WTC11 (cell line): Measurements from ENCODE around the gene DTNB. TPM values are rescaled to one million over a fixed set of nuclear protein-coding genes. Genes with fewer than 3 reads are reported as not detected.

Source experiments
- ATAC-seq: fragments of 200-7000 bp; cut with Tn5 transposase; 2 replicates; pipeline ENCODE4 v1.10.0; 2021; ENCODE audit warnings: mild to moderate bottlenecking, moderate library complexity
- CTCF ChIA-PET: fragments of 300-600 bp; sonication (Branson Sonifier 250); formaldehyde crosslinking; loops from one replicate; lab custom pipeline; 2021; ENCODE audit warnings: antibody characterized with exemption; lab: Charles Lee
- POLR2A ChIA-PET: fragments of 350-600 bp; sonication (Branson Sonifier 250); formaldehyde crosslinking; loops from one replicate; lab custom pipeline; 2021; ENCODE audit warnings: antibody characterized with exemption; lab: Charles Lee
- DNase-seq: peaks from one replicate; pipeline ENCODE4 v3.0.0; 2021; ENCODE audit warnings: low spot score
- H3K27ac Mint-ChIP-seq: 2 replicates; pipeline ENCODE4 v1.8.0; 2021; ENCODE audit warnings: mixed read lengths
- H3K27me3 Mint-ChIP-seq: 2 replicates; pipeline ENCODE4 v1.8.0; 2021; ENCODE audit warnings: low read depth, mild to moderate bottlenecking, moderate library complexity, mixed read lengths
- H3K36me3 Mint-ChIP-seq: 2 replicates; pipeline ENCODE4 v1.8.0; 2021; ENCODE audit warnings: mixed read lengths
- H3K4me1 Mint-ChIP-seq: 2 replicates; pipeline ENCODE4 v1.8.0; 2022; ENCODE audit warnings: mixed read lengths
- H3K4me3 Mint-ChIP-seq: 2 replicates; pipeline ENCODE4 v1.8.0; 2021; ENCODE audit warnings: mild to moderate bottlenecking, moderate library complexity, mixed read lengths
- H3K9me3 Mint-ChIP-seq: 2 replicates; pipeline ENCODE4 v1.8.0; 2021; ENCODE audit warnings: mixed read lengths
- ATF3 ChIP-seq: sonication (generic); formaldehyde crosslinking; conservative IDR thresholded peaks from 2 replicates; pipeline ENCODE4 v1.8.1; 2022; ENCODE audit warnings: mild to moderate bottlenecking, missing genetic modification reagents
- E2F1 ChIP-seq: sonication (generic); formaldehyde crosslinking; IDR thresholded peaks from 2 replicates; pipeline ENCODE4 v1.8.0; 2022; ENCODE audit warnings: mild to moderate bottlenecking, missing genetic modification reagents
- HMGXB4 ChIP-seq: sonication (generic); formaldehyde crosslinking; IDR thresholded peaks from 2 replicates; pipeline ENCODE4 v1.8.1; 2023; ENCODE audit warnings: mild to moderate bottlenecking, moderate library complexity, missing genetic modification reagents
- IRF1 ChIP-seq: sonication (generic); formaldehyde crosslinking; IDR thresholded peaks from 2 replicates; pipeline ENCODE4 v1.8.0; 2023; ENCODE audit warnings: missing genetic modification reagents
- KAT7 ChIP-seq: sonication (generic); formaldehyde crosslinking; IDR thresholded peaks from 2 replicates; pipeline ENCODE4 v1.8.1; 2023; ENCODE audit warnings: missing genetic modification reagents, mild to moderate bottlenecking, borderline replicate concordance
- MAX ChIP-seq: sonication (generic); formaldehyde crosslinking; IDR thresholded peaks from 2 replicates; pipeline ENCODE4 v1.8.0; 2022; ENCODE audit warnings: mild to moderate bottlenecking, missing genetic modification reagents
- MLX ChIP-seq: sonication (generic); formaldehyde crosslinking; IDR thresholded peaks from 2 replicates; pipeline ENCODE4 v1.8.1; 2023; ENCODE audit warnings: mild to moderate bottlenecking, missing genetic modification reagents, moderate library complexity
- NR3C1 ChIP-seq: sonication (generic); formaldehyde crosslinking; conservative IDR thresholded peaks from 2 replicates; pipeline ENCODE4 v1.8.1; 2023; ENCODE audit warnings: low read depth, mild to moderate bottlenecking, missing genetic modification reagents
- PREB ChIP-seq: sonication (generic); formaldehyde crosslinking; IDR thresholded peaks from 2 replicates; pipeline ENCODE4 v1.8.1; 2022; ENCODE audit warnings: mild to moderate bottlenecking, missing genetic modification reagents, moderate library complexity, borderline replicate concordance
- RORB ChIP-seq: fragments of 250-450 bp; sonication (Bioruptor Pico); IDR thresholded peaks from 2 replicates; pipeline ENCODE4 v1.9.0; 2021; ENCODE audit warnings: mild to moderate bottlenecking
- SOX15 ChIP-seq: fragments of 250-450 bp; sonication (Bioruptor Pico); IDR thresholded peaks from 2 replicates; pipeline ENCODE4 v1.9.0; 2021; ENCODE audit warnings: mild to moderate bottlenecking
- TP53 ChIP-seq: sonication (generic); formaldehyde crosslinking; IDR thresholded peaks from 2 replicates; pipeline ENCODE4 v1.8.1; 2023; ENCODE audit warnings: mild to moderate bottlenecking, missing genetic modification reagents
- USF2 ChIP-seq: sonication (generic); formaldehyde crosslinking; IDR thresholded peaks from 2 replicates; pipeline ENCODE4 v1.8.1; 2023; ENCODE audit warnings: mild to moderate bottlenecking, missing genetic modification reagents, moderate library complexity
- ZBTB43 ChIP-seq: sonication (generic); formaldehyde crosslinking; IDR thresholded peaks from 2 replicates; pipeline ENCODE4 v1.8.1; 2023; ENCODE audit warnings: mild to moderate bottlenecking, missing genetic modification reagents
- ZNF232 ChIP-seq: sonication (generic); formaldehyde crosslinking; IDR thresholded peaks from 2 replicates; pipeline ENCODE4 v1.8.0; 2022; ENCODE audit warnings: mild to moderate bottlenecking, missing genetic modification reagents
- ZNF263 ChIP-seq: sonication (generic); formaldehyde crosslinking; IDR thresholded peaks from 2 replicates; pipeline ENCODE4 v1.8.1; 2022; ENCODE audit warnings: low read depth, mild to moderate bottlenecking, moderate library complexity, missing genetic modification reagents
- ZNF317 ChIP-seq: sonication (generic); formaldehyde crosslinking; IDR thresholded peaks from 2 replicates; pipeline ENCODE4 v1.8.1; 2023; ENCODE audit warnings: low read depth, mild to moderate bottlenecking, moderate library complexity, missing genetic modification reagents, borderline replicate concordance
- ZNF416 ChIP-seq: fragments of 250-450 bp; sonication (Bioruptor Pico); IDR thresholded peaks from 2 replicates; pipeline ENCODE4 v1.9.0; 2021; ENCODE audit warnings: mild to moderate bottlenecking, inconsistent platforms
- ZNF425 ChIP-seq: fragments of 250-450 bp; sonication (Bioruptor Pico); conservative IDR thresholded peaks from 2 replicates; pipeline ENCODE4 v1.9.0; 2021; ENCODE audit warnings: mild to moderate bottlenecking
- total RNA-seq: library from RNA; stranded (reverse); gene quantifications from 3 replicates; pipeline ENCODE4 v1.2.3, GENCODE V29; 2021

DTNB gene
- total RNA-seq, 1 experiment from 2014 or later = 39.9 TPM

- TF ChIP-seq MLX (no peak), RORB (no peak), ZNF263 (CRISPR knock-in tag) (no peak), ATF3 (CRISPR knock-in tag) (no peak)
- TF ChIP-seq, all 79 proteins: peak for 0
Measured at GRCh38 chr2:25380023-25380422, 293.4 kb downstream of the DTNB start (continued).

GRCh38 chr2:25379535-25379934 is 293.8 kb downstream of the DTNB start:
- POLR2A ChIA-PET = no interaction called here
- peaks cover 16% of the 10 kb centered on the region for H3K9me3 Mint-ChIP-seq
- CTCF ChIA-PET = interaction anchor here (1.1 kb wide), 1 partner anchor 17 kb away, joined by 4 read pairs; no protein-coding TSS in a partner anchor
- H3K36me3 Mint-ChIP-seq = peaks cover 22% of the 10 kb centered on the region
- no peak for TF ChIP-seq ATF3 (CRISPR knock-in tag)
- no peak for TF ChIP-seq PREB (CRISPR knock-in tag)
- TF ChIP-seq E2F1 = no peak
- no peak for TF ChIP-seq IRF1
- TF ChIP-seq ZNF425 = no peak
- TF ChIP-seq KAT7 = no peak
- no peak for TF ChIP-seq ZNF416 (CRISPR knock-in tag)
- TF ChIP-seq ZNF232 (CRISPR knock-in tag) = no peak
- no peak for TF ChIP-seq NR3C1 (CRISPR knock-in tag)
- TF ChIP-seq ZNF317 (CRISPR knock-in tag) = no peak
- TF ChIP-seq ZBTB43 = no peak
- no peak for TF ChIP-seq USF2 (CRISPR knock-in tag)
- TF ChIP-seq MLX = no peak
- TF ChIP-seq SOX15 (CRISPR knock-in tag) = no peak
- TF ChIP-seq HMGXB4 (CRISPR knock-in tag) = no peak
- TF ChIP-seq MAX (CRISPR knock-in tag) = no peak
- TF ChIP-seq TP53 (CRISPR knock-in tag) = no peak
- no peak for ATAC-seq
- DNase-seq = peak; percentile 1
- peaks cover 18% of the 10 kb centered on the region for H3K4me1 Mint-ChIP-seq
- H3K27ac Mint-ChIP-seq = no peak overlapping the region
- no peak overlapping the region for H3K4me3 Mint-ChIP-seq
- H3K27me3 Mint-ChIP-seq = peaks cover 26% of the 10 kb centered on the region
